HCT116 (cell line): ENCODE measurements around the gene P4HA2. TPM values are rescaled to one million over a fixed set of nuclear protein-coding genes. Genes with fewer than 3 reads are reported as not detected.

Experiments
- ATAC-seq: fragments of 200-7000 bp; cut with Tn5 transposase; 2 replicates; pipeline ENCODE4 v1.9.1; 2020; ENCODE audit warnings: mild to moderate bottlenecking, moderate library complexity
- BruUV-seq: library from RNA; stranded (reverse); fragments of 400-500 nt; replicated peaks from 2 replicates; lab custom pipeline; 2021; lab: Mats Ljungman, UMichigan
- CTCF ChIA-PET: fragments of 300-600 bp; sonication (Branson Sonifier 250); formaldehyde crosslinking; loops from one replicate; lab custom pipeline; 2021; ENCODE audit warnings: antibody characterized with exemption; lab: Charles Lee
- POLR2A ChIA-PET: fragments of 300-600, 350-600 bp; sonication (Branson Sonifier 250); formaldehyde crosslinking; loops from one replicate; lab custom pipeline; 2021; ENCODE audit warnings: antibody characterized with exemption; lab: Charles Lee
- RAD21 ChIA-PET, 2 experiments: fragments of 300-600 bp; sonication (Branson Sonifier 250); formaldehyde crosslinking; loops; one replicate each; lab custom pipeline; 2023; ENCODE audit warnings: low total read pairs in 2 of 2; ENCODE audit not compliant: uncharacterized antibody in 2 of 2, unreplicated experiment in 2 of 2, low non-redundant PET in 1 of 2; lab: Charles Lee
- DNase-seq: peaks from one replicate; pipeline ENCODE4 v3.0.0-alpha.2; 2010; ENCODE audit warnings: low read depth, low spot score
- H2AFZ ChIP-seq: fragments of 200-600 bp; shearing (Covaris generic), sonication (generic); 2 replicates; pipeline ENCODE4 v1.6.1; 2017; ENCODE audit warnings: low read depth, mixed run types, mixed read lengths, antibody characterized with exemption, low read length; ENCODE audit not compliant: poor library complexity, severe bottlenecking
- H3K27ac ChIP-seq: 2 replicates; pipeline ENCODE4 v1.5.1; 2012; ENCODE audit warnings: low read depth, low read length
- H3K27me3 ChIP-seq: fragments of 200-600 bp; sonication (generic); 2 replicates; pipeline ENCODE4 v1.6.1; 2016; ENCODE audit warnings: mixed run types, low read length, mixed read lengths; ENCODE audit not compliant: insufficient read depth
- H3K36me3 ChIP-seq, 2 experiments: fragments of 200-500 bp in 1 of 2; fragments of 200-600 bp in 1 of 2; sonication (Bioruptor generic) in 1 of 2; sonication (generic) in 1 of 2; 2 replicates each; pipeline versions ENCODE4 v1.5.1 to v1.6.1; 2014 to 2016; ENCODE audit warnings: low read length in 2 of 2, inconsistent platforms in 1 of 2, mixed read lengths in 1 of 2, mixed run types in 1 of 2; ENCODE audit not compliant: insufficient read depth in 2 of 2, control insufficient read depth in 1 of 2
- H3K4me1 ChIP-seq, 2 experiments: fragments of 200-600 bp in 1 of 2; sonication (generic) in 1 of 2; 2 replicates each; pipeline versions ENCODE4 v1.5.1 to v1.6.1; 2012 to 2017; ENCODE audit warnings: low read length in 2 of 2, inconsistent platforms in 1 of 2, mild to moderate bottlenecking in 1 of 2, mixed read lengths in 1 of 2, mixed run types in 1 of 2, moderate library complexity in 1 of 2; ENCODE audit not compliant: insufficient read depth in 2 of 2, control insufficient read depth in 1 of 2
- H3K4me2 ChIP-seq: fragments of 200-600 bp; sonication (generic); 2 replicates; pipeline ENCODE4 v1.6.1; 2017; ENCODE audit warnings: mixed run types, low read length, mixed read lengths
- H3K4me3 ChIP-seq, 2 experiments: fragments of 200-600 bp in 1 of 2; sonication (generic) in 1 of 2; replicated peaks in 1 of 2; 2 replicates each; pipeline ENCODE4 v1.5.1; 2011 to 2016; ENCODE audit warnings: low read length in 2 of 2, control low read depth in 1 of 2, low read depth in 1 of 2, mild to moderate bottlenecking in 1 of 2, mixed read lengths in 1 of 2, mixed run types in 1 of 2
- H3K79me2 ChIP-seq: fragments of 200-600 bp; sonication (generic); 2 replicates; pipeline ENCODE4 v1.6.1; 2017; ENCODE audit warnings: mild to moderate bottlenecking, mixed run types, low read length, moderate library complexity, mixed read lengths; ENCODE audit not compliant: insufficient read depth
- H3K9ac ChIP-seq: fragments of 200-600 bp; sonication (generic); 2 replicates; pipeline ENCODE4 v1.6.1; 2016; ENCODE audit warnings: low read length, mixed read lengths
- H3K9me2 ChIP-seq: fragments of 200-600 bp; sonication (generic), shearing (Covaris generic); 2 replicates; pipeline ENCODE4 v1.6.1; 2017; ENCODE audit warnings: mixed run types, mild to moderate bottlenecking, moderate library complexity; ENCODE audit not compliant: insufficient read depth
- H3K9me3 ChIP-seq, 2 experiments: fragments of 200-500 bp in 1 of 2; fragments of 200-600 bp in 1 of 2; sonication (Bioruptor generic) in 1 of 2; sonication (generic) in 1 of 2; 2 replicates each; pipeline ENCODE4 v1.6.1; 2014 to 2017; ENCODE audit warnings: low read length in 2 of 2, mixed read lengths in 2 of 2, inconsistent platforms in 1 of 2, low read depth in 1 of 2, mild to moderate bottlenecking in 1 of 2, mixed run types in 1 of 2, moderate library complexity in 1 of 2; ENCODE audit not compliant: control insufficient read depth in 1 of 2, insufficient read depth in 1 of 2
- H4K20me1 ChIP-seq: fragments of 200-600 bp; sonication (generic), shearing (Covaris generic); 2 replicates; pipeline ENCODE4 v1.6.1; 2017; ENCODE audit warnings: mixed run types, mild to moderate bottlenecking, moderate library complexity; ENCODE audit not compliant: insufficient read depth
- POLR2AphosphoS5 ChIP-seq: IDR thresholded peaks from 2 replicates; pipeline ENCODE4 v1.6.1; 2011; ENCODE audit warnings: mild to moderate bottlenecking, low read depth, low read length, moderate library complexity
- SRF ChIP-seq: IDR thresholded peaks from 2 replicates; pipeline ENCODE4 v1.6.1; 2012; ENCODE audit warnings: low read depth
- YY1 ChIP-seq: IDR thresholded peaks from 2 replicates; pipeline ENCODE4 v1.6.1; 2011; ENCODE audit warnings: low read length, low read depth, moderate library complexity, mild to moderate bottlenecking; ENCODE audit not compliant: insufficient replicate concordance; ENCODE audit errors: extremely low read depth
- ZFX ChIP-seq: fragments of 450-650 bp; IDR thresholded peaks from 2 replicates; pipeline ENCODE4 v1.6.1; 2017
- ZNF274 ChIP-seq: fragments of 200-500 bp; sonication (Bioruptor generic); IDR thresholded peaks from 2 replicates; pipeline ENCODE4 v1.6.1; 2014; ENCODE audit warnings: mild to moderate bottlenecking, low read depth, low read length, inconsistent platforms
- intact Hi-C: fragments of 100-400 bp; cut with micrococcal nuclease; formaldehyde crosslinking; loops from 2 replicates; pipeline ENCODE4 v1.10.0; 2022
- total RNA-seq: library from RNA; stranded (reverse); gene quantifications from one replicate; pipeline ENCODE4 v1.2.1, GENCODE V29; 2021; ENCODE audit not compliant: unreplicated experiment
- TF ChIP-seq, protein P1 (sequence below): IDR thresholded peaks from 2 replicates; pipeline ENCODE4 v1.6.1; 2012

The P4HA2 gene
- total RNA-seq, 1 experiment from 2014 or later: 29.0 TPM

DNA sequence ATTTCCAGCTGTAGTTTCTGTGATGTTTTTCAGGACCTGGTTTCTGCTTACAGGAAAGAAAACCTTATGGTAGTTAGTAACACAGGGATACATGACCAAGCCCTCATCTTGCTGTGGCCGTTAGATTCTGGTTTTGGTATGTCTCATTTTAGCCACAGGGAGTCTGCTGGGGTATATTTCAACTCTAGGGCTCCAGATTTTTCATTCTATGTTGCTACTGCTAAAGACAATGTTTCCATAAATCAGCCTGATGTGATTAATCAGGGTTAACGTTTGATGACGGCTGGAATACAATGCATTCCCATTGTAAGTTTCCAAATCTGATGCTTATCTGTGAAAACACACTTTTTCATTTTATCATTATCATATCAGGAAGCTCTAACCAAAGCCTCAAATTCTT is 48.2 kb downstream of the P4HA2 start:
- no TSS peak for BruUV-seq
- H3K79me2 ChIP-seq: no peaks in the 10 kb centered on the region
- no peaks in the 10 kb centered on the region for H4K20me1 ChIP-seq
- intact Hi-C loops: loop anchor here (10.0 kb wide), 1 partner anchor 185 kb away; the partner anchor contains the start of gene SLC22A5
- TF ChIP-seq ZFX: no peak
- TF ChIP-seq, protein P1, sequence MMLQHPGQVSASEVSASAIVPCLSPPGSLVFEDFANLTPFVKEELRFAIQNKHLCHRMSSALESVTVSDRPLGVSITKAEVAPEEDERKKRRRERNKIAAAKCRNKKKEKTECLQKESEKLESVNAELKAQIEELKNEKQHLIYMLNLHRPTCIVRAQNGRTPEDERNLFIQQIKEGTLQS: no peak
- TF ChIP-seq POLR2AphosphoS5: no peak
- TF ChIP-seq YY1: no peak
- H3K4me1 ChIP-seq: peaks cover 3 to 19% of the 10 kb centered on the region in 2 experiments; a peak in 3 of 4 replicates
- DNase-seq (no peak), ATAC-seq (no peak)
- CTCF ChIA-PET: interaction anchor here (0.9 to 1.9 kb wide), 7 partner anchors 11 to 322 kb away, joined by 3 to 10 read pairs (median 6); partner anchors contain the start of gene SLC22A4
- no peaks in the 10 kb centered on the region for H3K9me3 ChIP-seq
- H3K4me2 ChIP-seq: no peak overlapping the region
- no peaks in the 10 kb centered on the region for H3K36me3 ChIP-seq
- H3K9ac ChIP-seq: no peak overlapping the region
- POLR2A ChIA-PET: no interaction called here
- H3K9me2 ChIP-seq: no peaks in the 10 kb centered on the region
- RAD21 ChIA-PET: no interaction called here
- H2AFZ ChIP-seq: no peak overlapping the region
- H3K27me3 ChIP-seq: no peaks in the 10 kb centered on the region
- H3K4me3 ChIP-seq: no peak overlapping the region
- no peak overlapping the region for H3K27ac ChIP-seq

DNA sequence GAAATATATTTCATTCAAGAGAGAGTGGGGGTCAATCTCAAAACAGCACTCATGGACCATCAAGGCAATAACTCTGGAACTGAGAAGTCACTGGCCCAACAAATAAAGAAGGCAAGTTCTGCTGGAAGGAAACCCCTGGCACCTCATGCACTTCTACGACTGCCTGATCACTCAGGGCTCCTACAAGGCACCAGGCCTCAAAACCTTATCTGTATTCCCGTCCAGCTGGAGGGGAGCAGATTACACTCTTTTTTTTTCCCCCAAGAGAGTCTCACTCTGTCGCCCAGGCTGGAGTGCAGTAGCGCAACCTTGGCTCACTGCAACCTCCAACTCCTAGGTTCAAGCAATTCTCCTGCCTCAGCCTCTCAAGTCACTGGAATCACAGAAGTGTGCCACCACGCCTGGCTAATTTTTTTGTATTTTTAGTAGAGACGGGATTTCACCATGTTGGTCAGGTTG is 49.9 kb downstream of the P4HA2 start:
- ChIA-PET CTCF (no interaction called here), RAD21 (no interaction called here), POLR2A (no interaction called here)
- Histone ChIP-seq H3K4me3 (no peak overlapping the region), H3K27ac (no peak overlapping the region), H3K36me3 (no peaks in the 10 kb centered on the region), H3K4me2 (no peak overlapping the region), H2AFZ (no peak overlapping the region), H4K20me1 (no peaks in the 10 kb centered on the region), H3K4me1 (peaks cover 3 to 19% of the 10 kb centered on the region in 2 experiments; a peak in 3 of 4 replicates), H3K9ac (no peak overlapping the region), H3K9me3 (no peaks in the 10 kb centered on the region), H3K79me2 (no peaks in the 10 kb centered on the region), H3K9me2 (no peaks in the 10 kb centered on the region), H3K27me3 (no peaks in the 10 kb centered on the region)
- BruUV-seq: no TSS peak
- intact Hi-C loops: loop anchor here (2.0 to 10.0 kb wide), 2 partner anchors 113 to 187 kb away; partner anchors contain the start of gene SLC22A5
- ATAC-seq (no peak), DNase-seq (no peak)
- TF ChIP-seq ZNF274 (no peak), SRF (no peak)
